ENCODE data around the gene LATS2. TPM values are rescaled to one million over a fixed set of nuclear protein-coding genes. Genes with fewer than 3 reads are reported as not detected.
"Not testable (repeated sequence)": the region's sequence is repeated elsewhere in the genome, so short reads cannot be mapped to it uniquely, and the experiment has no call there.

The LATS2 gene
- total RNA-seq, 1 donor from 2014 or later: 1.2 TPM

- peak; percentile 99 for FAIRE-seq
Observed at GRCh38 chr13:20927596-20928257, 133.7 kb downstream of the LATS2 start.

GRCh38 chr13:20925395-20925790, 136.0 kb downstream of the LATS2 start:
- FAIRE-seq; DNase-seq (ENCODE audit: low spot score in 2 of 2): not testable (repeated sequence)

More at GRCh38 chr13:20927596-20928257, 133.7 kb downstream of the LATS2 start:
- DNase-seq (ENCODE audit: low spot score in 2 of 2): no peak

- no peak for FAIRE-seq
- DNase-seq (ENCODE audit: low spot score in 2 of 2): peak in 1 of 2 donors; percentile 48
Observed at GRCh38 chr13:20924758-20925394, 136.5 kb downstream of the LATS2 start.

- FAIRE-seq (no peak), DNase-seq (ENCODE audit: low spot score in 2 of 2) (no peak)
Observed at GRCh38 chr13:20923272-20923671, 138.1 kb downstream of the LATS2 start.

Small RNAs within 50 kb of the gene (small RNA-seq; reads per million reads assigned to genes)
- gene PPIAP27 (not detected), gene RNU4-9P (0.08 reads per million)

Other genes with a start within 250 kb of the LATS2 start
- 24.5 TPM for gene XPO4, start 158.8 kb downstream of the LATS2 start, total RNA-seq
- gene SAP18, start 78.5 kb upstream of the LATS2 start, total RNA-seq: 46.1 TPM
- gene SKA3, start 115.0 kb upstream of the LATS2 start, total RNA-seq: 16.3 TPM
- gene MRPL57, start 115.1 kb upstream of the LATS2 start, total RNA-seq: 19.2 TPM